ENCODE data around the gene ANO3.
A peak's percentile ranks its signal among the peaks of the same experiment; 100 is the strongest.
"Not testable (repeated sequence)": the region's sequence is repeated elsewhere in the genome, so short reads cannot be mapped to it uniquely, and the experiment has no call there.

Gene ANO3

DNA sequence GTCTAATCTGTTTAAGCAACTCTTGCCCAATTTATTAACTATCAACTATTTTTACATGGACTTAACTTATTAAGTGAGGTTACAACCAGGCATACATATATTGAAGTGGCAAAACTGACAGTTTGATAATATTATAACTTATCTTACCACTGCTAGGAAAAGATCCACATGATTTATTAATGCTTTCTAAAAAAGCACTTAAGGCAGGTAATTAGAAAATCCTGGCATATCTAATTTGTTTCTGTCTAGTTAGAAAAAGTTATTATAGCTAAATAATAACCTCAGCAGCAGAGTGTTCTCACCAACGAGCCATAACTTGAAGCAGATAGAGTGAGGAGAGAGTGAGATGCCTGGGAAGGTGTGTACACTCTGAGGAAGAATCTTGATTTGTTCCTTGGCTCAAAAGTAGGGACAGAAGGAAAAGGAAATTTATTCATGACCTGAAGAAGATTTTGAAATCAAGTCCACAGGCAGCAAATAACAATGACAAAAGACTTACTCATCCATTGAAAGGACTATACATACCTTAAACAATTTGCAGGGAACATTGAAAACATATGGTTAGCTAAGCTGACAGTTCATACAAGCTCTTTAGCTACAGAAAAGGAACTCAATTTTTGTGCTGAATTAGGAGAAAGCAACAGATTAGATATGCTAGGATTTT is 247.2 kb downstream of the ANO3 start:
- DNase-seq (ENCODE audit: low read depth) = peak; percentile 20
- H3K4me3 ChIP-seq (ENCODE audit: low read depth, low read length) = no peak overlapping the region
- TF ChIP-seq, protein P1, sequence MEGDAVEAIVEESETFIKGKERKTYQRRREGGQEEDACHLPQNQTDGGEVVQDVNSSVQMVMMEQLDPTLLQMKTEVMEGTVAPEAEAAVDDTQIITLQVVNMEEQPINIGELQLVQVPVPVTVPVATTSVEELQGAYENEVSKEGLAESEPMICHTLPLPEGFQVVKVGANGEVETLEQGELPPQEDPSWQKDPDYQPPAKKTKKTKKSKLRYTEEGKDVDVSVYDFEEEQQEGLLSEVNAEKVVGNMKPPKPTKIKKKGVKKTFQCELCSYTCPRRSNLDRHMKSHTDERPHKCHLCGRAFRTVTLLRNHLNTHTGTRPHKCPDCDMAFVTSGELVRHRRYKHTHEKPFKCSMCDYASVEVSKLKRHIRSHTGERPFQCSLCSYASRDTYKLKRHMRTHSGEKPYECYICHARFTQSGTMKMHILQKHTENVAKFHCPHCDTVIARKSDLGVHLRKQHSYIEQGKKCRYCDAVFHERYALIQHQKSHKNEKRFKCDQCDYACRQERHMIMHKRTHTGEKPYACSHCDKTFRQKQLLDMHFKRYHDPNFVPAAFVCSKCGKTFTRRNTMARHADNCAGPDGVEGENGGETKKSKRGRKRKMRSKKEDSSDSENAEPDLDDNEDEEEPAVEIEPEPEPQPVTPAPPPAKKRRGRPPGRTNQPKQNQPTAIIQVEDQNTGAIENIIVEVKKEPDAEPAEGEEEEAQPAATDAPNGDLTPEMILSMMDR (conservative IDR thresholded peaks at IDR 0.05; ENCODE audit: low read depth, low read length) = no peak

DNA sequence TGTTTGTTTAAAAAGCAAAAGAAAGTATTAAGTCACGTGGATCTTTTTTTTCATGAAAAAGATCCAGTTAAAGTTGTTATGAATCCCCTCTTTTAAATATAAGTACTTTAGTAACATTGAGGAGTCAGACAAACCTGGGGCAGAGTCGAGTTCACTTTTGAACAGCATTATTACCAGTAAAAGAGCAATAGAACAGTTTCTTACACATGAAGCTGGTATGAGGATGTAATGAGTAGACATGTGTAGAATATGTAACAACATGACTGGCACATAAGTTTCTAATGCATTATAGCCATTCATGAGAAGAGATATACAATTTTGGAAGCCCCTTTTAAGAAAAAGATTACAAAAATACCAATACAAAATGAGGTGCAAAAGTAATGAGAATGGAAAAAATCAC is 247.8 kb downstream of the ANO3 start:
- DNase-seq (ENCODE audit: low read depth) = no peak
- no peak overlapping the region for H3K4me3 ChIP-seq (ENCODE audit: low read depth, low read length)
- TF ChIP-seq, protein P1 (conservative IDR thresholded peaks at IDR 0.05; ENCODE audit: low read depth, low read length) = no peak

DNA sequence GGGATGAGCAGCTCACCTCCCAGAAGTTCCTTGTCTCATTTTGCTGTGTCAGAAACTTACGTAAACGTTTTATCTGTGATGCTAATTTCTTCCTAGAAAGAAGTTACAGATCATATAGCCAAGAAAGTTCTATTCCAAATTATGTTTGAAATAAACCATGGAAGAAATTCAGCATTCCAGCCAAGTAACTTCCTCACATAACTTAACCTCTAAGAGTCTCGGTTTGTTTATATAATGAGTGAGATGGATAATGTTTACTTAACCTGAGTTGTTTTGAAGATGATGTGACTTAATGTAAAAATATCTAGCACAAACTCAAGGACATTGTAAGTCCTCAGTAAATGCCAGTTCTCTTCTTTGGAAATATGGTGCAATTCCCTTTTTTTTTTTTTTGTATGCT is 249.0 kb downstream of the ANO3 start:
- H3K4me3 ChIP-seq (ENCODE audit: low read depth, low read length) = no peak overlapping the region
- peak; percentile 53 for DNase-seq (ENCODE audit: low read depth)
- TF ChIP-seq, protein P1 (conservative IDR thresholded peaks at IDR 0.05; ENCODE audit: low read depth, low read length) = no peak

DNA sequence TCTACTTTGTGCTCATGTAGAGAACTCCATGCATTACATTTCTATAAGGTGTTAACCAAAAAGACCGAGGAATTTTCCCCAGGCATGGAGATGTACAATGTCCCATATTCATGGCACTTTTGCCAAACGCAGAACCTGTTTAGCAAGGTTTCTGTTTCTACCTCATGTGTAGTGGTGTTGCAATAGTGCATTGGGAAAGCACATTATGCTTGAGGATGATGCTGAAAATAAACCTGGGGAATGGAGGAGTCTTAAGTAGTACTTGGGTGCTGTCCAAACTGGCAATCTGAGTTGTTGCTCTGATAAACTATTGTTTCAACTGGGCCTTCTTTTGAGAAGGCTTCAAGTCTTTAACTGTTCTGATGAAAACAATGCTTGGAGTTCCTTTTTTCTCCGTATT is 251.6 kb downstream of the ANO3 start:
- H3K4me3 ChIP-seq (ENCODE audit: low read depth, low read length) = no peak overlapping the region
- DNase-seq (ENCODE audit: low read depth) = peak; percentile 94
- TF ChIP-seq, protein P1 (conservative IDR thresholded peaks at IDR 0.05; ENCODE audit: low read depth, low read length) = no peak

DNA sequence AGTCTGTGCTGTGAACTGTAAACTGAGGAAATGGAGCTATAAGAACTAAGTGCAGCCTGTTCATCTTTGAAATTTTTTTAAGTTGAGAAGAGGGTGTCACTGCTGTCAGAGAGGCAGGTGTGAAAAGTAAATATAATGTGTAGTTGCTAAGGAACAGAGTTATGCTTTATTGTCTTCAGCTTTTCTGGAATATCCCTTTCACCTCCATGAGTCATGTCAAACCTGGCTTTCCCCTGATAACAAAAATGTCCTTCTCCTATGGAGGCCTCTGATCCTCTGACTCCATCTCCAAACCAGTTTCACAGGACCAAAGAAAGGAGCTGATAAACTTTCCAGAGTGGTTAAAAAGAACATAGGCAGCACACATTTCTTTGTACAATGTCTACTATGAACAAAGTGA is 252.9 kb downstream of the ANO3 start:
- no peak overlapping the region for H3K4me3 ChIP-seq (ENCODE audit: low read depth, low read length)
- TF ChIP-seq, protein P1 (conservative IDR thresholded peaks at IDR 0.05; ENCODE audit: low read depth, low read length) = no peak
- DNase-seq (ENCODE audit: low read depth) = no peak

DNA sequence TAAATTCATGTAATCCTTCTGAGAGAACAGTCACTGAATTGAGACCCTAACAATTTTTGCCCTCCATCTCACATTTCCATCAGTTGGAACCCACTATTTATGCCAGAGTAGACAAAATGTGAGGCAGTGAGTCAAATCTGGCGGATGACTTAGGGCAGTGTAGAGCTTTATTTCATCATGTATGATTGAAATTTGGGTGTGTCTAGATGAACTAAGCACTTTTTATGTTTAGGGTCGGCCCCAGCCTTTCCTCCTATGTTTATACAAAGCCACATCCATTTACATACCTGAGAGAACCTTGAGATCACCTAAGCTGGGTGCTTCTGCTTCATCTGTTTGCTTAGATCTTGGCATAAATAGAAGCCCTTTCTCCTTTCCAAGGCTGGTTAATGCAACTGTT is 255.1 kb downstream of the ANO3 start:
- H3K4me3 ChIP-seq (ENCODE audit: low read depth, low read length) = no peak overlapping the region
- DNase-seq (ENCODE audit: low read depth) = no peak
- TF ChIP-seq, protein P1 (conservative IDR thresholded peaks at IDR 0.05; ENCODE audit: low read depth, low read length) = no peak

DNA sequence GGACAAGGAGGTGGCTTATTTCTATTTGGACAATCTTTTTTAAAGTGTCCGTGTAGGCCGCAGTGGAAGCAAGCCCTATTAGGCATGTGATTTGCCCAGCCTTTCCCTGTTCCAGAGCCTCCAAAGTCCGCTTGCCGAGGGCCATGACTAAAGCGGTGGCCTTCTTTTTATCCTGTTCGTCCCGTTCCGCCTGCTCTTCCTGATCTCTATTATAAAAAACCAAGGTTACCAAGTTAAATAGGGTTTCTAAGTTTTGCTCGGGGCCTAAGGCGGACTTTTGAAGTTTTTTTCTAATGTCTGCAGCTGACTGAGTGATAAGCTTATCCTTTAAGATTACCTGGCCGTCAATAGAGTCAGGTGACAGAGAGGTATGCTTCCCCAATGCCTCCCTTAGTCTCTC is 261.8 kb downstream of the ANO3 start:
- no peak for DNase-seq (ENCODE audit: low read depth)
- H3K4me3 ChIP-seq (ENCODE audit: low read depth, low read length) = no peak overlapping the region
- TF ChIP-seq, protein P1 (conservative IDR thresholded peaks at IDR 0.05; ENCODE audit: low read depth, low read length) = no peak

DNA sequence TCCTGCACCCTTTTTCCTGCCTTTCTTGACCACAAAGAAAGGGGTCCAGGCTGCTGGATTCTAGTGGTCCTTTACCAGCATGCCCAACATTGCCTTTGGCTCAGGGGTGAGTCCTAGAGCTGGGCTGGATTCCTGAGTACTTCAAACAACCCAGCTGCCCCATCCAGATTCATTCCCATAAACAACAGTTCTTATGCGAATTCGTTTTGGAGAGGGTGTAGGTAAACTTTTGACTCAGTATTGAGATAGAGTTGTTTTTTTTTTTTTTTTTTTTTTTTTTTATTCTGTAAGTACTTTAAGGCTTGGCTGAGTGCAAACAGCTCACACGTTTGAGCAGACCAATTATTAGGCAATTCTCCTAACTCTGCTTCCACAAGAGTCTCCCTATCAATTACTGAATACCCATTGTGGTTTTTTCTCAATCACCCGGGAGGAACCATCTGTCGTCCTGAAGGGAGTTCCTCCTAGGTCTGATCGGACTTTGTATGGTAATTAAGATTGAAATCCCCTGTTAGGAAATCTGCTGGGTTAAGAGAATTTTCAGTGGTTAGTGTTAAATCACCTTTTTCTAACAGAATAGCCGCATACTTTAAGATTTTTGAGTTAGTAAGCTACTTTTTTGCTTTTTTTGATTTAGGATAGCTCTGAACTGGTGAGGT is 263.4 kb downstream of the ANO3 start:
- DNase-seq (ENCODE audit: low read depth); H3K4me3 ChIP-seq (ENCODE audit: low read depth, low read length): not testable (repeated sequence)

DNA sequence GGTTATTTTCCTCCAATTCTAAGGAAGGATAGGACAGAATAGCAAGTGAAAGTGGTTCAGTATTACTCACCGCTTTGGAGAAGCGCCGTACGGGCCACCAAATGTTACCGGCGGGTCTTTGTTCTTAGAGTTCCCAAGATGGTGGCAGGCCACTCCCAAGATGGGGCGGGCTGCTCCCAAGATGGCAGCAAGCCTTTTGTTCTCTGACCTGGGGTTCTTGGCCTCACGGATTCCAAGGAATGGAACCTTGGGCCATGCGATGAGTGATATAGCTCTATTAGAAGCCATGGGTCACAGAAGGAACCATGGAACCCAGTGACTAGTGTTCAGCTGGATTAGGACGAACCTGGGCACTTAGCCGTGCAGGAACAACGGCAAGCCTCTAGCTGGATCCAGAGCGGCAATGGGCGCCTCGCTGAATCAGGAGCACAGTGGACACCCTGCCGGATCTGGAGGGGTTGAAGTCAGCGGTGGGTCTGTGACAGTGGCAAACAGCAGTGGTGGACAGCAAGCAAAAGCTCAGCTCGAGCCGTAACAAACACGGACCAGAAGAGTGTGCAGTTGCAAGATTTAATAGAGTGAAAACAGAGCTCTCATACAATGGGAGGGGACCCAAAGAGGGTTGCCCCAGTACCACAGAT is 265.2 kb downstream of the ANO3 start:
- DNase-seq (ENCODE audit: low read depth); H3K4me3 ChIP-seq (ENCODE audit: low read depth, low read length): not testable (repeated sequence)

Data from choroid plexus epithelial cell (primary cell).